Right lobe of liver (tissue), 6 donors: ENCODE data around the gene SLC49A3. TPM values are rescaled to one million over a fixed set of nuclear protein-coding genes. Genes with fewer than 3 reads are reported as not detected.

Source experiments
- ATAC-seq, 4 donors: fragments of 200-7000 bp; cut with Tn5 transposase; one replicate each; pipeline ENCODE4 v1.9.1; 2020; ENCODE audit warnings: mild to moderate bottlenecking in 4 of 4, moderate library complexity in 4 of 4
- DNase-seq, 3 donors: peaks; one replicate each; pipeline ENCODE4 v3.0.0-alpha.2; 2020
- H3K27ac ChIP-seq, 3 donors: fragments of 200-600 bp; one replicate each; pipeline ENCODE4 v1.8.0; 2022
- H3K27me3 ChIP-seq, 2 donors: fragments of 200-600 bp; one replicate each; pipeline ENCODE4 v1.8.0; 2022
- H3K36me3 ChIP-seq, 4 donors: fragments of 200-600 bp; sonication (generic) in 1 of 4; one replicate each; pipeline versions ENCODE4 v1.5.1 to v1.8.0; 2017 to 2022; ENCODE audit warnings: control low read depth in 1 of 4
- H3K4me1 ChIP-seq, 4 donors: fragments of 200-600 bp; sonication (generic) in 1 of 4; one replicate each; pipeline versions ENCODE4 v1.5.1 to v1.8.0; 2017 to 2022; ENCODE audit warnings: control low read depth in 1 of 4
- H3K4me3 ChIP-seq, 3 donors: fragments of 200-600 bp; one replicate each; pipeline ENCODE4 v1.8.0; 2022
- H3K9me3 ChIP-seq, 4 donors: fragments of 200-600 bp; sonication (generic) in 1 of 4; one replicate each; pipeline versions ENCODE4 v1.5.1 to v1.8.0; 2017 to 2022; ENCODE audit warnings: control low read depth in 1 of 4
- POLR2A ChIP-seq: fragments of 450-650 bp; IDR thresholded peaks from one replicate; pipeline ENCODE4 v1.6.1; 2017; ENCODE audit warnings: antibody characterized with exemption, mild to moderate bottlenecking
- WGBS: methylation state at CpG from one replicate; pipeline ENCODE4 v1.1.6; 2018; ENCODE audit warnings: low coverage, low lambda C conversion rate; ENCODE audit not compliant: insufficient coverage; ENCODE audit errors: missing lambda C conversion rate; 5-methylcytosine and 5-hydroxymethylcytosine counted together
- intact Hi-C, 2 donors: fragments of 100-400 bp; cut with DNase I; formaldehyde crosslinking; loops; one replicate each; pipeline versions ENCODE4 v1.11.2 to v1.14.1; 2022
- total RNA-seq, 6 experiments: library from RNA; depleted of rRNA in 2 of 6; stranded (reverse); fragments of >200 nt in 2 of 6; fragmentation: NEBNext Ultra II Directional in 3 of 6; extraction: Animal tissue kit (Norgen Biotek cat#: 25700) in 3 of 6; gene quantifications; one replicate each; pipeline versions ENCODE4 v1.1.0 to v1.2.4, GENCODE V29; 2016 to 2023
- TF ChIP-seq, protein P1 (sequence below), 4 donors: fragments of 200-600 bp in 3 of 4; fragments of 450-650 bp in 1 of 4; IDR thresholded peaks; one replicate each; pipeline versions ENCODE4 v1.5.1 to v1.8.0; 2016 to 2022; ENCODE audit warnings: antibody characterized with exemption in 4 of 4, mild to moderate bottlenecking in 2 of 4
- donor health status: DM: no; HTN: yes; CAD: no.
- donor health status: DM: no; HTN: no; CAD: no.
- donor health status: DM: no; HTN: no; CAD: no.
- donor health status: DM: no; HTN: yes; CAD: no.
- donor health status: DM: no; HTN: yes; CAD: no.

SLC49A3 gene
- total RNA-seq, 6 experiments from 2014 or later, result 2.9 to 9.0 (median 5.2) TPM

DNA sequence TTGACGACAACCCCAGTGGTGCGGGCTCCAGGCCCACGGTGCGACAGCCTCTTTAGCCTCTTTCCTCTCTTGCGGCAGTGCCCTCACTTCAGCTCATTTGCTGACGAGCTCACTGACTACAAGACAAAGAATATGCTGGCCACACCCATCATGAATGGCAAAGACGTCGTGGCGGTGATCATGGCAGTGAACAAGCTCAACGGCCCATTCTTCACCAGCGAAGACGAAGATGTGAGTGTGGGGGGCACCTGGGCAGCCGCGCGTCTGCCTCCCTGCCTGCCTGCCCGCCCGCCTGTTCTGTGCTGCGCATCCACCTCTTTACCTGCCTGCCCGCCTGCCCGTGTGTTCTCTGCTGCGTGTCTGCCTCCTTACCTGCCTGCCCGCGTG is 54.4 kb downstream of the SLC49A3 start:
- DNase-seq (peak in 2 of 3 donors; percentile 5 to 35), ATAC-seq (no peak)
- H3K4me3 ChIP-seq, result no peak overlapping the region
- no peaks in the 10 kb centered on the region for H3K36me3 ChIP-seq
- H3K27ac ChIP-seq, result no peak overlapping the region
- TF ChIP-seq POLR2A, result no peak
- TF ChIP-seq, protein P1, sequence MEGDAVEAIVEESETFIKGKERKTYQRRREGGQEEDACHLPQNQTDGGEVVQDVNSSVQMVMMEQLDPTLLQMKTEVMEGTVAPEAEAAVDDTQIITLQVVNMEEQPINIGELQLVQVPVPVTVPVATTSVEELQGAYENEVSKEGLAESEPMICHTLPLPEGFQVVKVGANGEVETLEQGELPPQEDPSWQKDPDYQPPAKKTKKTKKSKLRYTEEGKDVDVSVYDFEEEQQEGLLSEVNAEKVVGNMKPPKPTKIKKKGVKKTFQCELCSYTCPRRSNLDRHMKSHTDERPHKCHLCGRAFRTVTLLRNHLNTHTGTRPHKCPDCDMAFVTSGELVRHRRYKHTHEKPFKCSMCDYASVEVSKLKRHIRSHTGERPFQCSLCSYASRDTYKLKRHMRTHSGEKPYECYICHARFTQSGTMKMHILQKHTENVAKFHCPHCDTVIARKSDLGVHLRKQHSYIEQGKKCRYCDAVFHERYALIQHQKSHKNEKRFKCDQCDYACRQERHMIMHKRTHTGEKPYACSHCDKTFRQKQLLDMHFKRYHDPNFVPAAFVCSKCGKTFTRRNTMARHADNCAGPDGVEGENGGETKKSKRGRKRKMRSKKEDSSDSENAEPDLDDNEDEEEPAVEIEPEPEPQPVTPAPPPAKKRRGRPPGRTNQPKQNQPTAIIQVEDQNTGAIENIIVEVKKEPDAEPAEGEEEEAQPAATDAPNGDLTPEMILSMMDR (IDR thresholded peaks at IDR 0.05), result no peak
- WGBS, result no CpG with 5 or more reads among the region's 23 CpGs
- H3K9me3 ChIP-seq, result no peaks in the 10 kb centered on the region
- H3K27me3 ChIP-seq, result no peaks in the 10 kb centered on the region
- intact Hi-C loops, result no loop called here
- H3K4me1 ChIP-seq, result no peaks in the 10 kb centered on the region

DNA sequence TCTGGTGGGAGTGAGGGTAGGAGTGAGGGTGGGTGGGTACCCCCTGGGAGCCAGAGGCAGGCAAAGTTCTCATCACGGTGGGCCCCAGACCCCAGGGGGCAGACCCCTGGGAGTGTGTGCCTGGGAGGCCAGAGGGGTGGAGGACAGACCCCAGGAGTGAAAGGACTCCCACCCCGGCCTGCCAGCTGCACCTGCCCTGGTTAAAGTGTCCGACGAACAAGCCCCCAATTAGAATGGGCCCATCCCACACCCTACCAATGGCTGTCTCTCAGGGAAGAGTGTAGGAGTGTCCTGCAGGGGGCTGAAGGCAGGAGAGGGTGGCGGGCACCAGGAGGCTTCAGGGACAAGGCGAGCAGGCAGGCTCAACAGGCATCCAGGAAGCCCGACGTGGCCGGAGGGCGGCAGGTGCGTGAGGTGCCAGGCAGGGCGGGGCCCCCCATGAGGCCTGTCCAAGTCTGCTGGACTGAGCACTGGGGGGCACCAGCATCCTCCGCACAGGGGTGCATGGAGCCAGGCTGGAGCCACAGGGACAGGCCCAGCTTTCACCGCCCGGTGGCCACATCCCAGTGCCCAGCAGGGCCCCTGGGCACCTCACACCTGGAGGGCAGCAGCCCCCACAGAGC is 54.9 kb downstream of the SLC49A3 start:
- Histone ChIP-seq H3K9me3 (no peaks in the 10 kb centered on the region), H3K36me3 (no peaks in the 10 kb centered on the region), H3K27ac (no peak overlapping the region), H3K27me3 (no peaks in the 10 kb centered on the region), H3K4me3 (no peak overlapping the region), H3K4me1 (no peaks in the 10 kb centered on the region)
- ATAC-seq (peak in 1 of 4 donors; percentile 13), DNase-seq (peak; percentile 16 to 52 (median 35))
- TF ChIP-seq, protein P1 (IDR thresholded peaks at IDR 0.05), result no peak
- no peak for TF ChIP-seq POLR2A
- intact Hi-C loops, result no loop called here
- 47% methylated on average over 4 of the region's 15 CpGs for WGBS

DNA sequence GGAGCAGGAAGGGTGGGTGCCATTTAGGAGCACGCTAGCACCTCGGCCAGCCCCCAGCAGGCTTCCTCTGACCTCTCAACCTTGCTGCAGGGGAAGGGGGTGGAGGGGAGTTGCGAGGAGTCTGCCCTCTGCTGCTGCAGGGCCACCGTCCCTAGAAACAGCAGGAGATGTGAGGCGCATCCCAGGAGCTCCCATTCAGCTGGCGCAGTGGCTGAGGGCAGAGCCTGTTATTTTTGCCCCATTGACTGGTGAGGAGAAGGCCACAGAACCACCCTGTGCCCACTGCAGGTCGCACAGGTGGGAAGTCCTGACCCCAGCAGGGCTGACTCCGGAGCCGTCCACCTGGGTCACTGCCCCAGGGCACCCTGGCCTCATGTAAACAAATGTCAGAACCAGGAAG is 55.5 kb downstream of the SLC49A3 start:
- peak in 2 of 3 donors; percentile 14 to 24 for DNase-seq
- no peaks in the 10 kb centered on the region for H3K9me3 ChIP-seq
- intact Hi-C loops, result no loop called here
- WGBS, result 0% methylated on average over 2 of the region's 9 CpGs
- H3K4me1 ChIP-seq, result no peaks in the 10 kb centered on the region
- TF ChIP-seq, protein P1 (IDR thresholded peaks at IDR 0.05), result no peak
- TF ChIP-seq POLR2A, result no peak
- no peaks in the 10 kb centered on the region for H3K36me3 ChIP-seq
- no peak for ATAC-seq
- H3K27me3 ChIP-seq, result no peaks in the 10 kb centered on the region
- H3K4me3 ChIP-seq, result no peak overlapping the region
- no peak overlapping the region for H3K27ac ChIP-seq

DNA sequence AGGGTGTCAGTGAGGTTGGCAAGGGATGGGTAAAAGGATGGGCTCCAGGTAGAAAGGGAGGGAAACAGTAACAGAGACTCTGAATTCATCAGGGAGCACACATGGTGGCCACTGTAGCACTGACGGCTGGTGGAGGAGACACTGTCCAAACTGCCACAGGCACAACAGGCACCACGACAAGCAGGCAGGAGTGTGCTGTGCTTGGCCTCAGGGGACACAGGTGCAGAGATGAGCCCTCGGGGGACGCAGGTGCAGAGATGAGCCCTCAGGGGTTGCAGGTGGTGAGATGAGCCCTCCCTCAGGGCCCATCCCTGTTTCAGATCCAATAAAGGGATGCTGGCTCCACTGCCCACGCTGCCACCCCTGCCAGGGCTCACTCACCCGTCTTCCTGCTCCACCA is 56.0 kb downstream of the SLC49A3 start:
- intact Hi-C loops, result no loop called here
- Histone ChIP-seq H3K4me1 (no peaks in the 10 kb centered on the region), H3K27me3 (no peaks in the 10 kb centered on the region), H3K9me3 (no peaks in the 10 kb centered on the region), H3K36me3 (no peaks in the 10 kb centered on the region), H3K27ac (no peak overlapping the region), H3K4me3 (no peak overlapping the region)
- DNase-seq (peak in 2 of 3 donors; percentile 5 to 25), ATAC-seq (no peak)
- TF ChIP-seq, protein P1 (IDR thresholded peaks at IDR 0.05), result no peak
- no peak for TF ChIP-seq POLR2A
- 78% methylated on average over 3 of the region's 6 CpGs for WGBS
